NB4 (cell line): ENCODE measurements around the gene SH3BP4.

Experiments
- POLR2A ChIP-seq: IDR thresholded peaks from 2 replicates; pipeline ENCODE4 v1.6.1; 2011; ENCODE audit warnings: mild to moderate bottlenecking; ENCODE audit not compliant: insufficient read length; ENCODE audit errors: extremely low read depth
- TF ChIP-seq, protein P1 (sequence below): IDR thresholded peaks from one replicate; pipeline ENCODE4 v1.5.1; 2012; ENCODE audit warnings: low read depth, low read length
- TF ChIP-seq, protein P2 (sequence below): IDR thresholded peaks from 2 replicates; pipeline ENCODE4 v1.6.1; 2011; ENCODE audit warnings: low read depth, low read length

DNA sequence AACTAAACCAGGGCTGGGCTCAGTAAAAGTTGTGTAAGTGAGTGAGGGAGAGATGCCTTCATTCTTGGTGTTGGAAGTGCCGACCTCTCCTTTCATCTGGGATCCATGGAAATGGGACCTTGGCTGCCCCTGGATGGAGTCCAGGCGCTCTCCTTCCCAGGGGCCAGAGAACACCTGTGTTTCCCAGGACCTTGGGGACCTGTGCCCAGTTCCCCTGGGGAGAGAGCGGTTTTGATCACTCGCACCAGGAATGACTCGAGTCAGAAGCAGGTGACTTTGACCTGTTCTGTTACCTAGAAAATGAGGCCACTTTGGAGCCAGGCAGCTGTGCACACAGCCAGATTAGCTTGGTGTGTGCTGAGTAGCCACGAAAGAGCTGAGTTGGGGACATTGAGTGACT is 97.3 kb downstream of the SH3BP4 start:
- no peak for TF ChIP-seq POLR2A
- TF ChIP-seq, protein P1, sequence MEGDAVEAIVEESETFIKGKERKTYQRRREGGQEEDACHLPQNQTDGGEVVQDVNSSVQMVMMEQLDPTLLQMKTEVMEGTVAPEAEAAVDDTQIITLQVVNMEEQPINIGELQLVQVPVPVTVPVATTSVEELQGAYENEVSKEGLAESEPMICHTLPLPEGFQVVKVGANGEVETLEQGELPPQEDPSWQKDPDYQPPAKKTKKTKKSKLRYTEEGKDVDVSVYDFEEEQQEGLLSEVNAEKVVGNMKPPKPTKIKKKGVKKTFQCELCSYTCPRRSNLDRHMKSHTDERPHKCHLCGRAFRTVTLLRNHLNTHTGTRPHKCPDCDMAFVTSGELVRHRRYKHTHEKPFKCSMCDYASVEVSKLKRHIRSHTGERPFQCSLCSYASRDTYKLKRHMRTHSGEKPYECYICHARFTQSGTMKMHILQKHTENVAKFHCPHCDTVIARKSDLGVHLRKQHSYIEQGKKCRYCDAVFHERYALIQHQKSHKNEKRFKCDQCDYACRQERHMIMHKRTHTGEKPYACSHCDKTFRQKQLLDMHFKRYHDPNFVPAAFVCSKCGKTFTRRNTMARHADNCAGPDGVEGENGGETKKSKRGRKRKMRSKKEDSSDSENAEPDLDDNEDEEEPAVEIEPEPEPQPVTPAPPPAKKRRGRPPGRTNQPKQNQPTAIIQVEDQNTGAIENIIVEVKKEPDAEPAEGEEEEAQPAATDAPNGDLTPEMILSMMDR: no peak
- TF ChIP-seq, protein P2, sequence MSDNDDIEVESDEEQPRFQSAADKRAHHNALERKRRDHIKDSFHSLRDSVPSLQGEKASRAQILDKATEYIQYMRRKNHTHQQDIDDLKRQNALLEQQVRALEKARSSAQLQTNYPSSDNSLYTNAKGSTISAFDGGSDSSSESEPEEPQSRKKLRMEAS: no peak
